ENCODE data around the gene HDAC4. TPM values are rescaled to one million over a fixed set of nuclear protein-coding genes. Genes with fewer than 3 reads are reported as not detected.

Gene HDAC4
- total RNA-seq, 6 donors from 2014 or later: 16.1 to 108 (median 45.0) TPM

- no peak overlapping the region for H3K27ac ChIP-seq
- DNase-seq: peak; percentile 21 to 78
- no peak overlapping the region for H3K4me3 ChIP-seq
- no peak for TF ChIP-seq EP300 (IDR thresholded peaks at IDR 0.05)
- no peak for TF ChIP-seq POLR2AphosphoS5 (IDR thresholded peaks at IDR 0.05)
- no peak for TF ChIP-seq POLR2A (IDR thresholded peaks at IDR 0.05)
- no peak for TF ChIP-seq CTCF (IDR thresholded peaks at IDR 0.05)
- H3K27me3 ChIP-seq: no peaks in the 10 kb centered on the region
- 95% methylated on average over 14 to 19 of the region's 19 CpGs for WGBS, 2 donors
- no peak for ATAC-seq (ENCODE audit: low FRiP score in 2 of 2)
- peaks cover 0 to 22% (median 2%) of the 10 kb centered on the region in 4 donors for H3K4me1 ChIP-seq
- peaks cover 0 to 13% (median 3%) of the 10 kb centered on the region in 4 donors for H3K36me3 ChIP-seq
- H3K9me3 ChIP-seq: no peaks in the 10 kb centered on the region
These were observed 21.1 kb downstream of the HDAC4 start for GRCh38 chr2:239379641-239380170.

GRCh38 chr2:239378918-239379640 lies 21.7 kb downstream of the HDAC4 start:
- no peak for ATAC-seq (ENCODE audit: low FRiP score in 2 of 2)
- peaks cover 0 to 22% (median 2%) of the 10 kb centered on the region in 4 donors for H3K4me1 ChIP-seq
- H3K27me3 ChIP-seq: no peaks in the 10 kb centered on the region
- H3K27ac ChIP-seq: no peak overlapping the region
- WGBS, 2 donors: 71 to 86% methylated on average over 18 to 19 of the region's 20 CpGs
- no peaks in the 10 kb centered on the region for H3K9me3 ChIP-seq
- DNase-seq: peak; percentile 14 to 75
- H3K4me3 ChIP-seq: no peak overlapping the region
- H3K36me3 ChIP-seq: peaks cover 0 to 13% (median 3%) of the 10 kb centered on the region in 4 donors
- TF ChIP-seq EP300 (IDR thresholded peaks at IDR 0.05) (no peak), POLR2AphosphoS5 (IDR thresholded peaks at IDR 0.05) (no peak), CTCF (IDR thresholded peaks at IDR 0.05) (no peak), POLR2A (IDR thresholded peaks at IDR 0.05) (no peak)

GRCh38 chr2:239378021-239378917 lies 22.6 kb downstream of the HDAC4 start:
- no peak overlapping the region for H3K27ac ChIP-seq
- ATAC-seq (ENCODE audit: low FRiP score in 2 of 2) (no peak), DNase-seq (no peak)
- no peaks in the 10 kb centered on the region for H3K27me3 ChIP-seq
- 89 to 92% methylated on average over 20 to 36 of the region's 36 CpGs for WGBS, 2 donors
- no peak overlapping the region for H3K4me3 ChIP-seq
- H3K4me1 ChIP-seq: peaks cover 0 to 22% (median 2%) of the 10 kb centered on the region in 4 donors
- H3K9me3 ChIP-seq: no peaks in the 10 kb centered on the region
- H3K36me3 ChIP-seq: peaks cover 0 to 13% (median 3%) of the 10 kb centered on the region in 4 donors
- TF ChIP-seq EP300 (IDR thresholded peaks at IDR 0.05) (no peak), POLR2AphosphoS5 (IDR thresholded peaks at IDR 0.05) (no peak), POLR2A (IDR thresholded peaks at IDR 0.05) (no peak), CTCF (IDR thresholded peaks at IDR 0.05) (no peak)

- TF ChIP-seq EP300 (IDR thresholded peaks at IDR 0.05): no peak
- TF ChIP-seq POLR2AphosphoS5 (IDR thresholded peaks at IDR 0.05): no peak
- TF ChIP-seq CTCF (IDR thresholded peaks at IDR 0.05): no peak
- TF ChIP-seq POLR2A (IDR thresholded peaks at IDR 0.05): no peak
- ATAC-seq (ENCODE audit: low FRiP score in 2 of 2) (no peak), DNase-seq (no peak)
- H3K4me3 ChIP-seq: no peak overlapping the region
- peaks cover 0 to 22% (median 2%) of the 10 kb centered on the region in 4 donors for H3K4me1 ChIP-seq
- H3K27me3 ChIP-seq: no peaks in the 10 kb centered on the region
- peaks cover 0 to 13% (median 3%) of the 10 kb centered on the region in 4 donors for H3K36me3 ChIP-seq
- 83 to 92% methylated on average over 8 to 10 of the region's 10 CpGs for WGBS, 2 donors
- no peak overlapping the region for H3K27ac ChIP-seq
- no peaks in the 10 kb centered on the region for H3K9me3 ChIP-seq
These were observed 23.2 kb downstream of the HDAC4 start for GRCh38 chr2:239377591-239377990.
